ENCODE data around the gene DLGAP3.

DNA sequence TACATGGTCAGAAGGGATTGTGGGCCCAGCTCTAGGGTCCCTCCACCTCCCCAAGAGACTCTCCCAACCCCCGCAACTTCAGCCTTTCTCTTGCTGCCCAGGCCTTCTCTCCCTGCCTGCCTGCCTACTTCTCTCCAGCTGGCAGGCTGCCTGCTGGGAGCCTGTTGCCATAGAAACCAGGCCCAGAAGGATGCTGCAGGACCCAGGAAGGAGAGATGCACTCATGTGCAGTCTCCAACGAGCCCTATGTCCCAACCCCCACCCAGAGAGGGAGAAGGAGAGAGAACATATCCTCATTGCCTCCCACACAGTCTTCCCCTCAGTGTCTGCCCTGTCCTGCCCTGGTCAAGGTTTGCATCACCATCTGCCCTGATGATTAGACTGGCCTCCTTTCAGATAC is 59.1 kb downstream of the DLGAP3 start:
- TF ChIP-seq, protein P1, sequence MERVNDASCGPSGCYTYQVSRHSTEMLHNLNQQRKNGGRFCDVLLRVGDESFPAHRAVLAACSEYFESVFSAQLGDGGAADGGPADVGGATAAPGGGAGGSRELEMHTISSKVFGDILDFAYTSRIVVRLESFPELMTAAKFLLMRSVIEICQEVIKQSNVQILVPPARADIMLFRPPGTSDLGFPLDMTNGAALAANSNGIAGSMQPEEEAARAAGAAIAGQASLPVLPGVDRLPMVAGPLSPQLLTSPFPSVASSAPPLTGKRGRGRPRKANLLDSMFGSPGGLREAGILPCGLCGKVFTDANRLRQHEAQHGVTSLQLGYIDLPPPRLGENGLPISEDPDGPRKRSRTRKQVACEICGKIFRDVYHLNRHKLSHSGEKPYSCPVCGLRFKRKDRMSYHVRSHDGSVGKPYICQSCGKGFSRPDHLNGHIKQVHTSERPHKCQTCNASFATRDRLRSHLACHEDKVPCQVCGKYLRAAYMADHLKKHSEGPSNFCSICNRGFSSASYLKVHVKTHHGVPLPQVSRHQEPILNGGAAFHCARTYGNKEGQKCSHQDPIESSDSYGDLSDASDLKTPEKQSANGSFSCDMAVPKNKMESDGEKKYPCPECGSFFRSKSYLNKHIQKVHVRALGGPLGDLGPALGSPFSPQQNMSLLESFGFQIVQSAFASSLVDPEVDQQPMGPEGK (CRISPR knock-in tag; IDR thresholded peaks at IDR 0.05; ENCODE audit: borderline replicate concordance): no peak
- no peak for TF ChIP-seq ZC3H10 (CRISPR knock-in tag; IDR thresholded peaks at IDR 0.05)
- TF ChIP-seq, protein P2, sequence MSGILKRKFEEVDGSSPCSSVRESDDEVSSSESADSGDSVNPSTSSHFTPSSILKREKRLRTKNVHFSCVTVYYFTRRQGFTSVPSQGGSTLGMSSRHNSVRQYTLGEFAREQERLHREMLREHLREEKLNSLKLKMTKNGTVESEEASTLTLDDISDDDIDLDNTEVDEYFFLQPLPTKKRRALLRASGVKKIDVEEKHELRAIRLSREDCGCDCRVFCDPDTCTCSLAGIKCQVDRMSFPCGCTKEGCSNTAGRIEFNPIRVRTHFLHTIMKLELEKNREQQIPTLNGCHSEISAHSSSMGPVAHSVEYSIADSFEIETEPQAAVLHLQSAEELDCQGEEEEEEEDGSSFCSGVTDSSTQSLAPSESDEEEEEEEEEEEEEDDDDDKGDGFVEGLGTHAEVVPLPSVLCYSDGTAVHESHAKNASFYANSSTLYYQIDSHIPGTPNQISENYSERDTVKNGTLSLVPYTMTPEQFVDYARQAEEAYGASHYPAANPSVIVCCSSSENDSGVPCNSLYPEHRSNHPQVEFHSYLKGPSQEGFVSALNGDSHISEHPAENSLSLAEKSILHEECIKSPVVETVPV (CRISPR knock-in tag; IDR thresholded peaks at IDR 0.05): no peak
